Transverse colon (tissue), 4 donors: Measurements from ENCODE around the gene TOLLIP. TPM values are rescaled to one million over a fixed set of nuclear protein-coding genes. Genes with fewer than 3 reads are reported as not detected.

Source experiments
- DNase-seq: peaks from one replicate; pipeline ENCODE4 v3.0.0-alpha.2; 2019
- H3K27ac ChIP-seq, 4 donors: fragments of 200-600 bp; sonication (generic); 2 replicates each; pipeline ENCODE4 v1.5.1; 2016 to 2018; ENCODE audit warnings: inconsistent platforms in 4 of 4
- H3K27me3 ChIP-seq: fragments of 200-600 bp; sonication (generic); 2 replicates; pipeline ENCODE4 v1.5.1; 2017; ENCODE audit warnings: inconsistent platforms
- H3K36me3 ChIP-seq, 4 donors: fragments of 200-600 bp; sonication (generic); 2 replicates each; pipeline ENCODE4 v1.5.1; 2017 to 2019; ENCODE audit warnings: inconsistent platforms in 4 of 4
- H3K4me1 ChIP-seq, 4 donors: fragments of 200-600 bp; sonication (generic); 2 replicates each; pipeline ENCODE4 v1.5.1; 2017 to 2020; ENCODE audit warnings: inconsistent platforms in 4 of 4
- H3K4me3 ChIP-seq, 4 donors: fragments of 200-600 bp; sonication (generic); 1 replicate in 1 of 4; 2 replicates in 3 of 4; pipeline versions ENCODE4 v1.5.1 to v1.6.1; 2017 to 2019; ENCODE audit warnings: inconsistent platforms in 4 of 4
- H3K9me3 ChIP-seq, 2 donors: fragments of 200-600 bp; sonication (generic); 2 replicates each; pipeline ENCODE4 v1.5.1; 2017 to 2019; ENCODE audit warnings: inconsistent platforms in 2 of 2
- CTCF ChIP-seq, 5 experiments: fragments of 200-600 bp in 3 of 5; fragments of 450-650 bp in 2 of 5; sonication (generic) in 3 of 5; IDR thresholded peaks; 1 replicate in 2 of 5; 2 replicates in 3 of 5; pipeline ENCODE4 v1.5.1; 2016 to 2017; ENCODE audit warnings: antibody characterized with exemption in 5 of 5, inconsistent platforms in 3 of 5, mild to moderate bottlenecking in 2 of 5, moderate library complexity in 1 of 5
- EP300 ChIP-seq: sonication (generic); formaldehyde crosslinking; IDR thresholded peaks from one replicate; pipeline ENCODE4 v1.6.1; 2017; ENCODE audit warnings: antibody characterized with exemption, low read depth
- POLR2A ChIP-seq: fragments of 450-650 bp; IDR thresholded peaks from one replicate; pipeline ENCODE4 v1.6.1; 2016; ENCODE audit warnings: antibody characterized with exemption, mild to moderate bottlenecking, moderate library complexity
- POLR2AphosphoS5 ChIP-seq, 3 donors: sonication (generic); formaldehyde crosslinking; IDR thresholded peaks; one replicate each; pipeline ENCODE4 v1.6.1; 2016; ENCODE audit warnings: antibody characterized with exemption in 3 of 3
- WGBS, 2 donors: methylation state at CpG; one replicate each; pipeline ENCODE4 v1.1.5; 2018; ENCODE audit warnings: low coverage in 1 of 2; 5-methylcytosine and 5-hydroxymethylcytosine counted together
- in situ Hi-C, 4 donors: fragments of 200-750 bp; cut with MboI; loops; one replicate each; pipeline versions ENCODE4 v1.15.0 to v1.15.1; 2017; ENCODE audit warnings: low sequenced_read_pairs in 3 of 4, low pct_ligation_motif_present in 1 of 4, low pct_unique_long_range_greater_than_20kb in 1 of 4
- intact Hi-C: fragments of 100-400 bp; cut with DNase I; formaldehyde crosslinking; loops from one replicate; pipeline ENCODE4 v1.15.1; 2023; ENCODE audit warnings: low total_unique reads
- total RNA-seq, 4 donors: library from RNA; depleted of rRNA; stranded (reverse); fragments of >200 nt; gene quantifications; one replicate each; pipeline ENCODE4 v1.1.0, GENCODE V29; 2016

The TOLLIP gene
- total RNA-seq, 4 donors from 2014 or later, result 25.9 to 132 (median 50.4) TPM

- H3K4me1 ChIP-seq, result no peaks in the 10 kb centered on the region
- H3K4me3 ChIP-seq, result no peak overlapping the region
- WGBS, 2 donors, result 69 to 72% methylated on average over 2 to 26 of the region's 26 CpGs
- H3K27ac ChIP-seq, result no peak overlapping the region
- intact Hi-C loops, result no loop called here
- DNase-seq, result no peak
- peaks cover 4% of the 10 kb centered on the region for H3K27me3 ChIP-seq
- no peaks in the 10 kb centered on the region for H3K36me3 ChIP-seq
- no peaks in the 10 kb centered on the region for H3K9me3 ChIP-seq
- in situ Hi-C loops, result no loop called here
- TF ChIP-seq EP300, result no peak
- TF ChIP-seq POLR2A, result no peak
- no peak for TF ChIP-seq CTCF (IDR thresholded peaks at IDR 0.05)
- no peak for TF ChIP-seq POLR2AphosphoS5 (IDR thresholded peaks at IDR 0.05)
These were observed 34.7 kb upstream of the TOLLIP start for GRCh38 chr11:1344056-1344635.

- in situ Hi-C loops (no loop called here), intact Hi-C loops (no loop called here)
- H3K4me1 ChIP-seq, result no peaks in the 10 kb centered on the region
- no peaks in the 10 kb centered on the region for H3K9me3 ChIP-seq
- WGBS, 2 donors, result 71 to 73% methylated on average over 11 to 23 of the region's 25 CpGs
- no peak overlapping the region for H3K27ac ChIP-seq
- DNase-seq, result no peak
- no peaks in the 10 kb centered on the region for H3K27me3 ChIP-seq
- TF ChIP-seq EP300 (no peak), POLR2AphosphoS5 (IDR thresholded peaks at IDR 0.05) (no peak), CTCF (IDR thresholded peaks at IDR 0.05) (no peak), POLR2A (no peak)
- no peak overlapping the region for H3K4me3 ChIP-seq
- H3K36me3 ChIP-seq, result no peaks in the 10 kb centered on the region
These were observed 34.1 kb upstream of the TOLLIP start for GRCh38 chr11:1343391-1344055.

- in situ Hi-C loops, result no loop called here
- DNase-seq, result no peak
These were observed 33.5 kb upstream of the TOLLIP start for GRCh38 chr11:1342946-1343345.

More at GRCh38 chr11:1342946-1343345, 33.5 kb upstream of the TOLLIP start:
- no peaks in the 10 kb centered on the region for H3K36me3 ChIP-seq
- H3K4me3 ChIP-seq, result no peak overlapping the region
- no peaks in the 10 kb centered on the region for H3K4me1 ChIP-seq
- H3K27me3 ChIP-seq, result no peaks in the 10 kb centered on the region
- no peaks in the 10 kb centered on the region for H3K9me3 ChIP-seq
- WGBS, 2 donors, result 81 to 90% methylated on average over 4 to 8 of the region's 10 CpGs
- intact Hi-C loops, result no loop called here
- H3K27ac ChIP-seq, result no peak overlapping the region
- TF ChIP-seq EP300 (no peak), POLR2A (no peak), POLR2AphosphoS5 (IDR thresholded peaks at IDR 0.05) (no peak), CTCF (IDR thresholded peaks at IDR 0.05) (no peak)
